ENCODE measurements around the gene GAK.

Gene GAK

GRCh38 chr4:827209-828081 is 104.7 kb downstream of the GAK start:
- peak; percentile 52 for DNase-seq

- no peak for DNase-seq
Measured at GRCh38 chr4:826508-827208, 105.5 kb downstream of the GAK start.

GRCh38 chr4:825971-826330 is 106.2 kb downstream of the GAK start, which contains the start of gene CPLX1:
CPLX1 (minus strand) TSS chr4:826129; CDS start chr4:824522, 1,607 bp downstream.
- peak; percentile 64 for DNase-seq

- DNase-seq = peak; percentile 57
Measured at GRCh38 chr4:825063-825970, 106.8 kb downstream of the GAK start.

- peak; percentile 50 for DNase-seq
Measured at GRCh38 chr4:824461-825062, 107.6 kb downstream of the GAK start.

- DNase-seq = peak; percentile 54
Measured at GRCh38 chr4:823761-824460, 108.2 kb downstream of the GAK start.

- peak; percentile 40 for DNase-seq
Measured at GRCh38 chr4:823176-823760, 108.8 kb downstream of the GAK start.

GRCh38 chr4:822361-823175 is 109.5 kb downstream of the GAK start:
- peak; percentile 46 for DNase-seq

- no peak for DNase-seq
Measured at GRCh38 chr4:821631-822030, 110.5 kb downstream of the GAK start.

GRCh38 chr4:821181-821591 is 110.9 kb downstream of the GAK start:
- peak; percentile 47 for DNase-seq

GRCh38 chr4:820230-821172 is 111.6 kb downstream of the GAK start:
- peak; percentile 26 for DNase-seq

- peak; percentile 43 for DNase-seq
Measured at GRCh38 chr4:819401-820229, 112.5 kb downstream of the GAK start.

GRCh38 chr4:818106-818921 is 113.8 kb downstream of the GAK start:
- peak; percentile 47 for DNase-seq

- peak; percentile 27 for DNase-seq
Measured at GRCh38 chr4:815464-816146, 116.5 kb downstream of the GAK start.

- DNase-seq = peak; percentile 43
Measured at GRCh38 chr4:814312-814850, 117.7 kb downstream of the GAK start.

GRCh38 chr4:813900-814299 is 118.2 kb downstream of the GAK start:
- peak; percentile 55 for DNase-seq
